GM23338 (cell line): ENCODE measurements around the gene ZNF217. TPM values are rescaled to one million over a fixed set of nuclear protein-coding genes. Genes with fewer than 3 reads are reported as not detected.
"Not testable (repeated sequence)": the region's sequence is repeated elsewhere in the genome, so short reads cannot be mapped to it uniquely, and the experiment has no call there.

Experiments
- ATAC-seq: fragments of 200-7000 bp; cut with Tn5 transposase; 3 replicates; pipeline ENCODE4 v1.9.1; 2020
- DNase-seq: peaks from one replicate; pipeline ENCODE4 v3.0.0-alpha.2; 2015; ENCODE audit warnings: low spot score
- H2AFZ ChIP-seq: fragments of 200-600 bp; sonication (generic); 2 replicates; pipeline ENCODE4 v1.8.0; 2016; ENCODE audit warnings: antibody characterized with exemption, mild to moderate bottlenecking, moderate library complexity
- H3F3A ChIP-seq: fragments of 200-600 bp; sonication (generic); replicated peaks from 2 replicates; pipeline ENCODE4 v1.8.0; 2017; ENCODE audit warnings: antibody characterized with exemption, mixed run types, low read depth
- H3K27ac ChIP-seq: fragments of 200-600 bp; sonication (generic); 2 replicates; pipeline ENCODE4 v1.6.1; 2016; ENCODE audit warnings: low read depth
- H3K27me3 ChIP-seq: fragments of 200-600 bp; sonication (generic); 2 replicates; pipeline ENCODE4 v1.8.0; 2016; ENCODE audit warnings: mild to moderate bottlenecking, mixed run types, moderate library complexity; ENCODE audit not compliant: insufficient read depth
- H3K36me3 ChIP-seq: fragments of 200-600 bp; sonication (generic); 2 replicates; pipeline ENCODE4 v1.8.0; 2016; ENCODE audit warnings: mild to moderate bottlenecking; ENCODE audit not compliant: insufficient read depth
- H3K4me1 ChIP-seq: fragments of 200-600 bp; sonication (generic); 2 replicates; pipeline ENCODE4 v1.8.0; 2016; ENCODE audit warnings: mild to moderate bottlenecking, moderate library complexity; ENCODE audit not compliant: insufficient read depth
- H3K4me2 ChIP-seq: fragments of 200-600 bp; sonication (generic); 2 replicates; pipeline ENCODE4 v1.7.1; 2017; ENCODE audit warnings: mixed run types
- H3K4me3 ChIP-seq: fragments of 200-600 bp; sonication (generic); 2 replicates; pipeline ENCODE4 v1.6.1; 2016; ENCODE audit warnings: mixed run types
- H3K79me2 ChIP-seq: fragments of 200-600 bp; sonication (generic); replicated peaks from 2 replicates; pipeline ENCODE4 v1.8.0; 2017; ENCODE audit warnings: mild to moderate bottlenecking; ENCODE audit not compliant: insufficient read depth
- H3K9me2 ChIP-seq: fragments of 200-600 bp; sonication (generic); 2 replicates; pipeline ENCODE4 v1.8.0; 2017; ENCODE audit not compliant: insufficient read depth
- H4K20me1 ChIP-seq: fragments of 200-600 bp; sonication (generic); replicated peaks from 2 replicates; pipeline ENCODE4 v1.8.0; 2017; ENCODE audit warnings: mild to moderate bottlenecking; ENCODE audit not compliant: insufficient read depth
- H3K27ac Mint-ChIP-seq: 2 replicates; pipeline ENCODE4 v1.8.0; 2020; ENCODE audit warnings: inconsistent platforms, mild to moderate bottlenecking, moderate library complexity, mixed read lengths
- H3K27me3 Mint-ChIP-seq: 3 replicates; pipeline ENCODE4 v1.8.0; 2022; ENCODE audit warnings: low read depth, mild to moderate bottlenecking, moderate library complexity, mixed read lengths, inconsistent platforms; ENCODE audit not compliant: insufficient read depth, poor library complexity
- H3K36me3 Mint-ChIP-seq: 3 replicates; pipeline ENCODE4 v1.8.0; 2021; ENCODE audit warnings: low read depth, mild to moderate bottlenecking, inconsistent platforms, moderate library complexity, mixed read lengths
- H3K4me1 Mint-ChIP-seq: 3 replicates; pipeline ENCODE4 v1.8.0; 2020; ENCODE audit warnings: mild to moderate bottlenecking, inconsistent platforms, mixed read lengths
- H3K4me3 Mint-ChIP-seq: 3 replicates; pipeline ENCODE4 v1.8.0; 2021; ENCODE audit warnings: moderate library complexity, mild to moderate bottlenecking, inconsistent platforms, mixed read lengths
- H3K9me3 Mint-ChIP-seq: 3 replicates; pipeline ENCODE4 v1.8.0; 2020; ENCODE audit warnings: moderate library complexity, mild to moderate bottlenecking, inconsistent platforms, mixed read lengths
- CREB1 ChIP-seq: fragments of 250-450 bp; sonication (Bioruptor Pico); IDR thresholded peaks from 2 replicates; pipeline ENCODE4 v1.5.0; 2020; ENCODE audit warnings: low read depth, mild to moderate bottlenecking, moderate library complexity
- EZH2 ChIP-seq: fragments of 200-600 bp; sonication (generic); IDR thresholded peaks from one replicate; pipeline ENCODE4 v1.8.0; 2017; ENCODE audit warnings: antibody characterized with exemption, mild to moderate bottlenecking, low read depth; ENCODE audit not compliant: unreplicated experiment
- EZH2phosphoT487 ChIP-seq: fragments of 200-600 bp; sonication (generic); IDR thresholded peaks from one replicate; pipeline ENCODE4 v1.8.1; 2018; ENCODE audit warnings: antibody characterized with exemption; ENCODE audit not compliant: unreplicated experiment
- JUNB ChIP-seq: IDR thresholded peaks from one replicate; pipeline ENCODE4 v1.6.1; 2016; ENCODE audit warnings: antibody characterized with exemption; ENCODE audit not compliant: unreplicated experiment
- NANOG ChIP-seq: IDR thresholded peaks from 2 replicates; pipeline ENCODE4 v1.6.1; 2016; ENCODE audit warnings: antibody characterized with exemption, borderline replicate concordance
- POLR2AphosphoS5 ChIP-seq: IDR thresholded peaks from 2 replicates; pipeline ENCODE4 v1.6.1; 2016; ENCODE audit warnings: antibody characterized with exemption, low read depth
- REST ChIP-seq: IDR thresholded peaks from one replicate; pipeline ENCODE4 v1.6.1; 2018; ENCODE audit warnings: antibody characterized with exemption; ENCODE audit not compliant: unreplicated experiment
- STAT1 ChIP-seq: IDR thresholded peaks from one replicate; pipeline ENCODE4 v1.6.1; 2016; ENCODE audit warnings: antibody characterized with exemption; ENCODE audit not compliant: unreplicated experiment
- ZNF114 ChIP-seq: fragments of 250-450 bp; sonication (Bioruptor Pico); IDR thresholded peaks from 2 replicates; pipeline ENCODE4 v1.5.0; 2020; ENCODE audit warnings: mild to moderate bottlenecking, moderate library complexity
- ZNF331 ChIP-seq: fragments of 250-450 bp; sonication (Bioruptor Pico); IDR thresholded peaks from 2 replicates; pipeline ENCODE4 v1.5.0; 2020; ENCODE audit warnings: low read depth, mild to moderate bottlenecking, moderate library complexity
- ZNF462 ChIP-seq: fragments of 250-450 bp; sonication (Bioruptor Pico); IDR thresholded peaks from 2 replicates; pipeline ENCODE4 v1.5.0; 2020; ENCODE audit warnings: mild to moderate bottlenecking, moderate library complexity
- long read RNA-seq: library from polyadenylated mRNA; unstranded; transcript quantifications from one replicate; pipeline ENCODE4 v2.0.0, GENCODE V29; 2020; ENCODE audit not compliant: unreplicated experiment
- polyA plus RNA-seq: library from polyadenylated mRNA; unstranded; fragments of >200 nt; fragmentation: Nextera tagmentation; extraction: Ambion mirVana; gene quantifications from 2 replicates; pipeline ENCODE4 v1.2.1, GENCODE V29; 2016
- total RNA-seq: library from RNA; depleted of rRNA; stranded (reverse); fragments of >200 nt; shearing (Covaris generic); gene quantifications from 2 replicates; pipeline ENCODE4 v1.2.3, GENCODE V29; 2014; rRNA removed

ZNF217 gene
- 76.7 and 78.0 TPM in 2 replicates for total RNA-seq
- polyA plus RNA-seq = 30.8 and 32.8 TPM in 2 replicates
- long read RNA-seq, partial matches to known transcripts = 6 of 15 reads
- long read RNA-seq, other reads (novel, unspliced or antisense) = 9 of 15 reads

- H3K79me2 ChIP-seq = peaks cover 42% of the 10 kb centered on the region
- H3K4me1 ChIP-seq = peaks cover 45% of the 10 kb centered on the region
- H3K36me3 Mint-ChIP-seq, H3F3A ChIP-seq, H3K27me3 Mint-ChIP-seq, H3K36me3 ChIP-seq, H3K9me2 ChIP-seq, H4K20me1 ChIP-seq, H3K9me3 Mint-ChIP-seq, H3K27me3 ChIP-seq, H2AFZ ChIP-seq: not testable (repeated sequence)
- H3K4me3 ChIP-seq = peak within 1 kb of the TSS; percentile 72
- H3K27ac Mint-ChIP-seq = peak within 1 kb of the TSS; percentile 99
- peak within 1 kb of the TSS; percentile 85 for H3K4me3 Mint-ChIP-seq
- ATAC-seq = peak; percentile 33
- H3K4me2 ChIP-seq = peak within 1 kb of the TSS; percentile 78
- H3K27ac ChIP-seq = peak within 1 kb of the TSS; percentile 96
- peak; percentile 70 for DNase-seq
- peaks cover 55% of the 10 kb centered on the region for H3K4me1 Mint-ChIP-seq
These were observed at the start of gene ZNF217 for GRCh38 chr20:53593466-53594007. TSS of gene ZNF217 (minus strand) at chr20:53593839. CDS start at chr20:53582826, 11,013 bp downstream.

GRCh38 chr20:53643031-53643832 lies 49.6 kb upstream of the ZNF217 start:
- H3K9me2 ChIP-seq = no peaks in the 10 kb centered on the region
- no peak overlapping the region for H3K4me2 ChIP-seq
- ATAC-seq = peak; percentile 69
- no peak overlapping the region for H3K27ac Mint-ChIP-seq
- no peaks in the 10 kb centered on the region for H4K20me1 ChIP-seq
- no peaks in the 10 kb centered on the region for H3K79me2 ChIP-seq
- H3K36me3 ChIP-seq = no peaks in the 10 kb centered on the region
- no peak overlapping the region; the same call in 1 of the 2 replicates for H2AFZ ChIP-seq
- H3K27me3 Mint-ChIP-seq = peaks cover 3% of the 10 kb centered on the region
- no peak overlapping the region for H3K4me3 Mint-ChIP-seq
- no peaks in the 10 kb centered on the region for H3K27me3 ChIP-seq
- H3K27ac ChIP-seq = no peak overlapping the region
- no peaks in the 10 kb centered on the region for H3K9me3 Mint-ChIP-seq
- no peak overlapping the region for H3K4me3 ChIP-seq
- no peak for DNase-seq
- H3K36me3 Mint-ChIP-seq = no peaks in the 10 kb centered on the region
- peaks cover 9% of the 10 kb centered on the region; the same call in 1 of the 2 replicates for H3F3A ChIP-seq
- peaks cover 22% of the 10 kb centered on the region for H3K4me1 ChIP-seq
- H3K4me1 Mint-ChIP-seq = peaks cover 20% of the 10 kb centered on the region
- TF ChIP-seq STAT1 (no peak), ZNF331 (no peak), JUNB (no peak), REST (no peak), NANOG (no peak), CREB1 (CRISPR knock-in tag) (no peak), EZH2 (no peak), ZNF114 (CRISPR knock-in tag) (no peak), EZH2phosphoT487 (no peak), ZNF462 (CRISPR knock-in tag) (no peak), POLR2AphosphoS5 (no peak)
